GM21528 (cell line): ENCODE results near the gene CST8.
"Not testable (repeated sequence)": the region's sequence is repeated elsewhere in the genome, so short reads cannot be mapped to it uniquely, and the experiment has no call there.

Experiments used
- ATAC-seq: cut with Tn5 transposase; IDR thresholded peaks from one replicate; pipeline ENCODE4 v1.9.1; 2021; ENCODE audit warnings: mild to moderate bottlenecking, moderate library complexity; ENCODE audit not compliant: unreplicated experiment, low FRiP score

The CST8 gene, protein sequence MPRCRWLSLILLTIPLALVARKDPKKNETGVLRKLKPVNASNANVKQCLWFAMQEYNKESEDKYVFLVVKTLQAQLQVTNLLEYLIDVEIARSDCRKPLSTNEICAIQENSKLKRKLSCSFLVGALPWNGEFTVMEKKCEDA

DNA sequence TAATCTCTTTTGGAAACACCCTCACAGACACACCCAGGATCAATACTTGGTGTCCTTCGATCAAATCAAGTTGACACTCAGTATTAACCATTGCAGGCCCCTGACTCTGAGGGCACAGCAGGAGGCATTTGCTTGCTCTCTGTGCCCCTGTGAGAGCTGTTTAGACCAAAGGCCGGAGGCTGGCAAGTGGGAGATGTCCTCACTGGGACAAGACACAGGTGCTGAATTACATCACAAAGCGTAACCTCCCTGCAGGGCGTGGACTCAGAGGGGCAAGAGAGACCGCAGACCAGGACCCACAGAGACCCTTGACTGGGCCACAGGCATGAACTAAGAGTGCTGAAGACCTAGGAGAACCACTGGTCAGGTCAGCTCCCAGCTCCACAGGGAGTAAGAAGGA is at the start of gene CST8:
Gene CST8, plus strand, starts transcription at position 301 of the 400 bp plus-strand sequence. CDS start 551 bp downstream, outside the sequence.
- ATAC-seq, result no peak

- ATAC-seq, result no peak
Observed at GRCh38 chr20:23441850-23442313, 49.0 kb upstream of the CST8 start.

- ATAC-seq, result no peak
Observed at GRCh38 chr20:23442436-23442835, 48.5 kb upstream of the CST8 start.

DNA sequence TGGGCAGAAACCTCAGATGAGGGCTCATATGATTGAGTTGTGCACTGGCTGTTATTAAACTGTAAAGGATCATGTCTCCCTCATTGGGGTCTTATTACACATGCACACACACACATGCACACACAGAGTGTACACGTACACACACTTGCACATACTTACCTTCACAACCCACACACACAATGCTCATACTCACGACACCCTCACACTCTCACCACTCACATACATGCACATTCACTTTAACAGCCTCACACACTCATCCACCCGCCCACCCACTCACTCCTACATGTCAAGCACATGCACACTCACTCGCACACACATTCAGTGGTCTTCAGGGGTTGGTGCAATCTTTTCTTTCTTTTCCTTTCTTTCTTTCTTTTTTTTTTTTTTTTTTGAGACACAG is 46.1 kb upstream of the CST8 start:
- no peak for ATAC-seq

GRCh38 chr20:23445596-23446217 is 45.2 kb upstream of the CST8 start:
- no peak for ATAC-seq

DNA sequence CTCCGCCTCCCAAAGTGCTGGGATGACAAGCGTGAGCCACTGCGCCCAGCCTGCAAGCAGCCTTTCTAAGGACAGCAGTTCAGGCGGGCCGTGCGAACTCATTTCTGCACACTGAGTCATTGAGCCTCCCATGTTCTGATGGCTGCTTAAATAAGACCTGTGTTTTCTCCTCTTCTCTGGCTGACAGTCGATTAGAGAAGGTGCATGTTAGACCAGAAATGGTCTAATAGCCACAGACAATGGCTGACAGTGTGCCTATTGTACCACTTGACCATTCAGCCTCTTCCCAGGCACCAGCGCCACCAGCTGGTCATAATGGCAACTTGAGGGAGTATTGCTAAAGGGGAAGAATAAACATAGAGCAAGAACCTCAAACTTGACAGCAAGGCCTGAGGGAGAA is 44.4 kb upstream of the CST8 start:
- no peak for ATAC-seq

- no peak for ATAC-seq
Observed at GRCh38 chr20:23448167-23448566, 42.8 kb upstream of the CST8 start.

- ATAC-seq, result no peak
Observed at GRCh38 chr20:23449421-23449820, 41.5 kb upstream of the CST8 start.

GRCh38 chr20:23450877-23451276 is 40.0 kb upstream of the CST8 start:
- ATAC-seq, result no peak

GRCh38 chr20:23451956-23452487 is 38.9 kb upstream of the CST8 start:
- no peak for ATAC-seq

GRCh38 chr20:23452776-23453175 is 38.1 kb upstream of the CST8 start, which contains the start of gene CST11:
Gene CST11, minus strand, starts transcription at chr20:23452876. Its CDS starts 65 bp downstream, at chr20:23452811.
- no peak for ATAC-seq

GRCh38 chr20:23453549-23454543 is 37.1 kb upstream of the CST8 start:
- no peak for ATAC-seq

DNA sequence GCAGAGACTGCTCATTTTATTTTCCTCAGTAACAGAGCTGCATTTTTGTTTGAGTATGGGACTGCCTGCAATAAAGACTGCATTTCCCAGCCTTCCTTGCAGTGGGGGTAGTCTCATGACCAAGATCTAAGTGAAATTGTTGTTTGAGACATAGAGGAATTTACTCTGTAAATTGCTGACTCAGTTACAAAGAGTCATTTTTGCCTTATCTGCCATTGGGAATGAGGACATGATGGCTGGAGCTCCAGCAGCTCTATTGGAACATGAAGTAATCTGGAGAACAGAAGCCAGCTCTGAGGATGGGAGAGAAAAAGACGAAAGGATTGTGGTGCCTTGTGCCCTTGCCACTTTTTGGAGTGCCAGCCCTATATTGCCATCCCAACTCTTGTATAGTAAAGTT is 36.1 kb upstream of the CST8 start:
- ATAC-seq, result no peak

- no peak for ATAC-seq
Observed at GRCh38 chr20:23455639-23456038, 35.3 kb upstream of the CST8 start.

- no peak for ATAC-seq
Observed at GRCh38 chr20:23456409-23456808, 34.5 kb upstream of the CST8 start.

GRCh38 chr20:23456873-23457272 is 34.0 kb upstream of the CST8 start:
- ATAC-seq, result no peak

GRCh38 chr20:23459461-23460150 is 31.3 kb upstream of the CST8 start:
- no peak for ATAC-seq

DNA sequence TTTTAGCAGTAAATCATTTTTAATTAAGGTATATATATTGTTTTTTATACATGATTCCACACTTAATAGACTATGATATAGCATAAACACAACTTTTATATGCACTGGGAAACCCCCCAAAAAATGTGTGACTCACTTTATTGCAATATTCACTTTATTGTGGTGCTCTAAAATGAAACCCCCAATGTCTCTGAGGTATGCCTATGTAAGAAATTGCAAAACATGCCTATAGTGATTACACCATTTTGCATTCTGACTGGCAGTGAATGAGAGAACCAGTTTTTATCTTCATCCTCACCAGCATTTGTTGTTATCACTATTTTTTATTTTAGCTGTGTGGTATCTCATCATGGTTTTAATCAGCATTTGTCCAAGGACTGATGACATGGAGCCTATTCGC is 29.7 kb upstream of the CST8 start:
- ATAC-seq, result no peak

- not testable (repeated sequence) for ATAC-seq
Observed at GRCh38 chr20:23466961-23467360, 24.0 kb upstream of the CST8 start.

GRCh38 chr20:23472306-23472705 is 18.6 kb upstream of the CST8 start:
- not testable (repeated sequence) for ATAC-seq
